DOHH2 (cell line): ENCODE measurements around the gene OR6C76.
"Not testable (repeated sequence)": the region's sequence is repeated elsewhere in the genome, so short reads cannot be mapped to it uniquely, and the experiment has no call there.

Experiments used
- H3F3A ChIP-seq: fragments of 200-600 bp; sonication (generic), shearing (Covaris generic); 2 replicates; pipeline ENCODE4 v1.6.0; 2016; ENCODE audit warnings: antibody characterized with exemption, mild to moderate bottlenecking; ENCODE audit not compliant: control insufficient read depth, insufficient read depth
- H3K27ac ChIP-seq: fragments of 200-600 bp; sonication (generic); 2 replicates; pipeline ENCODE4 v1.5.1; 2014; ENCODE audit warnings: low read depth, mild to moderate bottlenecking, low read length, moderate library complexity
- H3K27me3 ChIP-seq: fragments of 200-600 bp; sonication (generic); 2 replicates; pipeline ENCODE4 v1.6.1; 2014; ENCODE audit warnings: mild to moderate bottlenecking, low read length, mixed read lengths; ENCODE audit not compliant: control insufficient read depth
- H3K36me3 ChIP-seq: fragments of 200-600 bp; sonication (generic); 2 replicates; pipeline ENCODE4 v1.6.1; 2014; ENCODE audit warnings: mild to moderate bottlenecking, low read length, moderate library complexity, mixed read lengths; ENCODE audit not compliant: control insufficient read depth
- H3K4me1 ChIP-seq: fragments of 200-600 bp; sonication (generic); 2 replicates; pipeline ENCODE4 v1.6.1; 2014; ENCODE audit warnings: mild to moderate bottlenecking, low read length, mixed read lengths; ENCODE audit not compliant: control insufficient read depth
- H3K4me2 ChIP-seq: fragments of 200-600 bp; sonication (generic); 2 replicates; pipeline ENCODE4 v1.6.0; 2014; ENCODE audit warnings: mild to moderate bottlenecking, low read length, moderate library complexity
- H3K4me3 ChIP-seq: fragments of 200-600 bp; sonication (generic); 2 replicates; pipeline ENCODE4 v1.5.1; 2014; ENCODE audit warnings: mild to moderate bottlenecking, low read length, mixed read lengths
- H3K79me2 ChIP-seq: fragments of 200-600 bp; sonication (generic); 2 replicates; pipeline ENCODE4 v1.6.1; 2014; ENCODE audit warnings: mild to moderate bottlenecking, low read length, mixed read lengths; ENCODE audit not compliant: control insufficient read depth
- H3K9me2 ChIP-seq: fragments of 200-600 bp; sonication (generic); replicated peaks from 2 replicates; pipeline ENCODE4 v1.6.1; 2014; ENCODE audit warnings: mild to moderate bottlenecking, low read length, mixed read lengths; ENCODE audit not compliant: control insufficient read depth
- H3K9me3 ChIP-seq: fragments of 200-600 bp; sonication (generic); 2 replicates; pipeline ENCODE4 v1.6.1; 2014; ENCODE audit warnings: antibody characterized with exemption, low read length, mixed read lengths; ENCODE audit not compliant: control insufficient read depth, insufficient read depth
- H4K20me1 ChIP-seq: fragments of 200-600 bp; sonication (generic); 2 replicates; pipeline ENCODE4 v1.6.0; 2014; ENCODE audit warnings: low read depth, mild to moderate bottlenecking, antibody characterized with exemption, low read length, moderate library complexity; ENCODE audit not compliant: control insufficient read depth, insufficient read depth
- EZH2phosphoT487 ChIP-seq: fragments of 200-600 bp; sonication (generic); IDR thresholded peaks from 2 replicates; pipeline ENCODE4 v1.6.1; 2017; ENCODE audit warnings: borderline replicate concordance, mild to moderate bottlenecking, antibody characterized with exemption, low read length, moderate library complexity, mixed read lengths
- TF ChIP-seq, protein P1 (sequence below): fragments of 200-600 bp; sonication (generic); IDR thresholded peaks from one replicate; pipeline ENCODE4 v1.5.1; 2014; ENCODE audit warnings: antibody characterized with exemption, mild to moderate bottlenecking, low read depth, low read length; ENCODE audit not compliant: poor library complexity, severe bottlenecking

OR6C76 gene

DNA sequence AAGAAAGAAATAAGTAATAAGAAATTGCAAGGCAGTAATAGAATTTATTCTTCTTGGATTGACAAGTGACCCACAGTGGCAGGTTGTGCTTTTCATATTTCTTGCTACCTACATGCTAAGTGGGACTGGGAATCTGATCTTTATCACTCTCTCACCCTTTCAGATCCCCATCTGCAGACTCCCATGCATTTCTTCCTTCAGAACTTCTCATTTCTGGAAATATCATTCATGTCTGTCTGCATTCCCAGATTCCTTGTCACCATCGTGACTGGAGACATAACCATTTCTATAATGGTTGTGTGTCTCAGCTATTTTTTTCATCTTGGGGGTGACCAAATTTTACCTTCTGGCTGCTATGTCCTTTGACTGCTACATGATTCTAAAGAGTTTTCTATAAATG is 29.7 kb upstream of the OR6C76 start:
- H3K4me3 ChIP-seq, result no peak overlapping the region
- TF ChIP-seq EZH2phosphoT487, result no peak
- TF ChIP-seq, protein P1, sequence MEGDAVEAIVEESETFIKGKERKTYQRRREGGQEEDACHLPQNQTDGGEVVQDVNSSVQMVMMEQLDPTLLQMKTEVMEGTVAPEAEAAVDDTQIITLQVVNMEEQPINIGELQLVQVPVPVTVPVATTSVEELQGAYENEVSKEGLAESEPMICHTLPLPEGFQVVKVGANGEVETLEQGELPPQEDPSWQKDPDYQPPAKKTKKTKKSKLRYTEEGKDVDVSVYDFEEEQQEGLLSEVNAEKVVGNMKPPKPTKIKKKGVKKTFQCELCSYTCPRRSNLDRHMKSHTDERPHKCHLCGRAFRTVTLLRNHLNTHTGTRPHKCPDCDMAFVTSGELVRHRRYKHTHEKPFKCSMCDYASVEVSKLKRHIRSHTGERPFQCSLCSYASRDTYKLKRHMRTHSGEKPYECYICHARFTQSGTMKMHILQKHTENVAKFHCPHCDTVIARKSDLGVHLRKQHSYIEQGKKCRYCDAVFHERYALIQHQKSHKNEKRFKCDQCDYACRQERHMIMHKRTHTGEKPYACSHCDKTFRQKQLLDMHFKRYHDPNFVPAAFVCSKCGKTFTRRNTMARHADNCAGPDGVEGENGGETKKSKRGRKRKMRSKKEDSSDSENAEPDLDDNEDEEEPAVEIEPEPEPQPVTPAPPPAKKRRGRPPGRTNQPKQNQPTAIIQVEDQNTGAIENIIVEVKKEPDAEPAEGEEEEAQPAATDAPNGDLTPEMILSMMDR, result no peak
- no peaks in the 10 kb centered on the region for H3F3A ChIP-seq
- H4K20me1 ChIP-seq, result no peaks in the 10 kb centered on the region
- H3K9me3 ChIP-seq, result no peaks in the 10 kb centered on the region
- H3K27me3 ChIP-seq, result no peaks in the 10 kb centered on the region
- H3K36me3 ChIP-seq, result no peaks in the 10 kb centered on the region
- no peaks in the 10 kb centered on the region for H3K9me2 ChIP-seq
- H3K79me2 ChIP-seq, result no peaks in the 10 kb centered on the region
- no peak overlapping the region for H3K27ac ChIP-seq
- no peaks in the 10 kb centered on the region for H3K4me1 ChIP-seq
- no peak overlapping the region for H3K4me2 ChIP-seq

DNA sequence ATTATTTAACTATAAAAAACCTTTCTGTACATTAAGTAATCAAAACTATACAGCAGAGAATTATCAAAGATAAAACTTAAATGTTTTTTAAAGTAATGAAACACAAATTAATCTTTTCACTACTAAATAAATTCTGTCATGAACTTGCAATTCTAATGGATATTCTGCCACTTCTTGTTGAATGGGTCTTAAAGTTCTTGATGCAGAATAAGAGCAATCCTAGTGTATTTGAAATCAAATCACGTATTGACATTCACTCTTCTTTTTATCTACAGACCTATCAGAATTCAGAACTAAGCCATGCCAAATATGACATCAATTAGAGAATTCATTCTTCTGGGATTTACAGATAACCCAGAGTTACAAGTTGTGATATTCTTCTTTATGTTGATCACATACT is 25.8 kb upstream of the OR6C76 start, which contains the start of gene OR6C65:
Gene OR6C65, plus strand, starts transcription at position 301 of the 400 bp plus-strand sequence. Its CDS starts 0 bp downstream, at position 301.
- no peaks in the 10 kb centered on the region for H3K4me1 ChIP-seq
- H3K4me2 ChIP-seq, result no peak within 1 kb of the TSS
- H3K9me3 ChIP-seq, result 0 out of 2 replicates have a peak, but pooled peaks cover 6% of the 10 kb centered on the region
- H3K79me2 ChIP-seq, result no peaks in the 10 kb centered on the region
- no peaks in the 10 kb centered on the region for H4K20me1 ChIP-seq
- H3F3A ChIP-seq, result no peaks in the 10 kb centered on the region
- no peak within 1 kb of the TSS for H3K27ac ChIP-seq
- no peaks in the 10 kb centered on the region for H3K36me3 ChIP-seq
- H3K9me2 ChIP-seq, result no peaks in the 10 kb centered on the region
- H3K27me3 ChIP-seq, result no peaks in the 10 kb centered on the region
- H3K4me3 ChIP-seq, result no peak within 1 kb of the TSS
- TF ChIP-seq, protein P1, result no peak
- no peak for TF ChIP-seq EZH2phosphoT487

DNA sequence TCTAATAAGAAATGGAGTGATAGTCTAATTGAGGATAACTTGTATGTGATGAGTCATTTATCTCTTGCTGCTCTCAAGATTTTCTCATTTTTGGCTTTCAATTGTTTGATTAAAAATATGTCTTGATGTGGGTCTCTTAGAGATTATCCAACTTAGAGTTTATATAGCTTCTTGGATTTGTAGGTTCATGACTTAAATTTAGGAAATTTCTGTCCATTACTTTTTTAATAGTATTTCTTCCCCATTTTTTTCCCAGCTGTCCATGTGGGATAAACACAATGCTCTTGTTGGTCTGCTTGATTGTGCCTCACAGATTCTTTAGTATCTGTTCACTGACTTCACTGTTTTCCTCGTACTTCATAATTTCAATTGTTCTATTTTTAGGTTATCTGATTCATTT is 18.2 kb upstream of the OR6C76 start:
- Histone ChIP-seq H3K4me2 (no peak overlapping the region), H3K27ac (no peak overlapping the region), H3K79me2 (no peaks in the 10 kb centered on the region), H3K9me2 (no peaks in the 10 kb centered on the region), H4K20me1 (no peaks in the 10 kb centered on the region), H3F3A (no peaks in the 10 kb centered on the region), H3K4me1 (no peaks in the 10 kb centered on the region), H3K27me3 (no peaks in the 10 kb centered on the region), H3K9me3 (0 out of 2 replicates have a peak, but pooled peaks cover 6% of the 10 kb centered on the region), H3K4me3 (no peak overlapping the region), H3K36me3 (no peaks in the 10 kb centered on the region)
- TF ChIP-seq, protein P1, result no peak
- TF ChIP-seq EZH2phosphoT487, result no peak

DNA sequence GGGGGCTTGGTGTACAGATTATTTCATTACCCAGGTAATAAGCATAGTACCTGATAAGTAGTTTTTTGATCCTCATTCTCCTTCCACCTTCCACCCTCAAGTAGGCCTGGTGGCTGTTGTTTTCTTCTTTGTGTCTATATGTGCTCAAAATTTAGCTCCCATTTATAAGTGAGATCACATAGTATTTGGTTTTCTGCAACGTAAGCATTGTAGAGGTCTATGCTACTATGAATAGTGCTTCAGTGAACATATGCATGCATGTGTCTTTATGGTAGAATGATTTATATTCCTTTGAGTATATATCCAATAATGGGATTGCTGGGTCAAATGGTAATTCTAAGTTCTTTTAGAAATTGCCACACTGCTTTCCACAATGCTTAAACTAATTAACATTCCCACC is 16.9 kb upstream of the OR6C76 start:
- not testable (repeated sequence) for H3K4me1 ChIP-seq, H3K9me3 ChIP-seq, H3K36me3 ChIP-seq, H3F3A ChIP-seq, H3K4me3 ChIP-seq, H3K27me3 ChIP-seq, H3K9me2 ChIP-seq, H3K79me2 ChIP-seq, H3K27ac ChIP-seq, H3K4me2 ChIP-seq, H4K20me1 ChIP-seq

DNA sequence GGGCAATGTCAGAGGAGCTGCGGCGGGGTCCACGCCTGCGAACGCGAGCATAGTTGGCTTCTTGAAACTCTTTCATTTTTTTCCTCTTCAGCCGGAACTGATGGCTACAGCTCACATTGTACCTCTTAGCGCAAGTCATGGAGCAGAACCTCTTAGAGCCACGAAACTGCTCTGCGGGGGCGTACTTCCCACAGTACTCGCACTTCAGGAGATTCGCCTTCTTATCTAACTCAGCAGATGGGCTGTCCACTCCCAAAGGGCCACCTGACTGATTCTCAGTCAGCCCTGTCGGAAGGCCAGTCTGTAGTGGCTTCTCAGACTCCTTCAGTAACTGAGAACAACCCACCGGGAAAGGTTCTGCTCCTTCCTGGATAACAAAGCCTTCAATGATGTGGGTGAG is 13.9 kb upstream of the OR6C76 start:
- not testable (repeated sequence) for H3K4me2 ChIP-seq, H3K27ac ChIP-seq, H3K79me2 ChIP-seq, H3K4me3 ChIP-seq, H3K9me2 ChIP-seq, H3K4me1 ChIP-seq, H3K27me3 ChIP-seq, H3F3A ChIP-seq, H3K9me3 ChIP-seq, H3K36me3 ChIP-seq, H4K20me1 ChIP-seq
